HS-5 (cell line): ENCODE data around the gene CGB8.
"Not testable (repeated sequence)": the region's sequence is repeated elsewhere in the genome, so short reads cannot be mapped to it uniquely, and the experiment has no call there.

Experiments used
- DNase-seq: peaks from one replicate; pipeline ENCODE4 v3.0.0-alpha.2; 2012; ENCODE audit warnings: low read depth

CGB8 gene

GRCh38 chr19:49049011-49049410, at the start of gene CGB8:
CGB8 (minus strand) TSS chr19:49049111; CDS start chr19:49048739, 372 bp downstream.
- DNase-seq = not testable (repeated sequence)

- DNase-seq = no peak
Observed at GRCh38 chr19:49097453-49098288, 48.8 kb upstream of the CGB8 start.

GRCh38 chr19:49094505-49095482, 45.9 kb upstream of the CGB8 start:
- DNase-seq = no peak

- DNase-seq = no peak
Observed at GRCh38 chr19:49092686-49093085, 43.8 kb upstream of the CGB8 start.

GRCh38 chr19:49091391-49092038, 42.6 kb upstream of the CGB8 start:
- no peak for DNase-seq

GRCh38 chr19:49086296-49086695, 37.4 kb upstream of the CGB8 start:
- no peak for DNase-seq

GRCh38 chr19:49085868-49086232, 36.9 kb upstream of the CGB8 start:
- DNase-seq = no peak

GRCh38 chr19:49085020-49085867, 36.3 kb upstream of the CGB8 start, which contains the start of gene SNRNP70:
SNRNP70 (plus strand) TSS chr19:49085451; CDS start chr19:49086415, 964 bp downstream.
- peak; percentile 92 for DNase-seq

GRCh38 chr19:49084206-49085019, 35.5 kb upstream of the CGB8 start:
- DNase-seq = no peak

GRCh38 chr19:49081273-49081672, 32.4 kb upstream of the CGB8 start:
- no peak for DNase-seq

GRCh38 chr19:49080392-49080791, 31.5 kb upstream of the CGB8 start:
- DNase-seq = no peak

GRCh38 chr19:49074869-49075268, 26.0 kb upstream of the CGB8 start:
- DNase-seq = not testable (repeated sequence)

- no peak for DNase-seq
Observed at GRCh38 chr19:49073514-49074378, 24.8 kb upstream of the CGB8 start.

- no peak for DNase-seq
Observed at GRCh38 chr19:49071860-49072547, 23.1 kb upstream of the CGB8 start.

- no peak for DNase-seq
Observed at GRCh38 chr19:49070416-49070815, 21.5 kb upstream of the CGB8 start.

GRCh38 chr19:49069026-49069425, 20.1 kb upstream of the CGB8 start:
- DNase-seq = no peak

GRCh38 chr19:49067554-49067953, 18.6 kb upstream of the CGB8 start:
- no peak for DNase-seq

GRCh38 chr19:49065905-49066512, 17.1 kb upstream of the CGB8 start:
- DNase-seq = no peak
